Neuronal stem cell (in vitro differentiated cells): ENCODE measurements around the gene B3GAT3.
A peak's percentile ranks its signal among the peaks of the same experiment; 100 is the strongest.

ENCODE experiments used
- DNase-seq: peaks from one replicate; pipeline ENCODE4 v3.0.0-alpha.2; 2013; ENCODE audit warnings: low spot score
- H2AFZ ChIP-seq: one replicate; pipeline ENCODE4 v1.6.1; 2013; ENCODE audit warnings: mild to moderate bottlenecking, low read length, inconsistent platforms
- H2AK5ac ChIP-seq: 2 replicates; pipeline ENCODE4 v1.6.1; 2013; ENCODE audit warnings: low read depth, mild to moderate bottlenecking, inconsistent platforms, low read length, moderate library complexity, mixed read lengths
- H2BK120ac ChIP-seq: 2 replicates; pipeline ENCODE4 v1.6.1; 2013; ENCODE audit warnings: low read depth, mild to moderate bottlenecking, inconsistent platforms, low read length, moderate library complexity, mixed read lengths
- H2BK12ac ChIP-seq: one replicate; pipeline ENCODE4 v1.6.1; 2013; ENCODE audit warnings: low read length, inconsistent platforms
- H2BK15ac ChIP-seq: 2 replicates; pipeline ENCODE4 v1.6.1; 2013; ENCODE audit warnings: mild to moderate bottlenecking, low read length, inconsistent platforms, mixed read lengths
- H2BK5ac ChIP-seq: one replicate; pipeline ENCODE4 v1.6.1; 2013; ENCODE audit warnings: inconsistent platforms, mild to moderate bottlenecking, low read length, moderate library complexity
- H3K14ac ChIP-seq: one replicate; pipeline ENCODE4 v1.6.1; 2013; ENCODE audit warnings: low read length, inconsistent platforms
- H3K18ac ChIP-seq: 2 replicates; pipeline ENCODE4 v1.6.1; 2013; ENCODE audit warnings: low read length, inconsistent platforms
- H3K23ac ChIP-seq: 2 replicates; pipeline ENCODE4 v1.6.1; 2013; ENCODE audit warnings: low read depth, mild to moderate bottlenecking, mixed read lengths, low read length, inconsistent platforms; ENCODE audit not compliant: poor library complexity
- H3K27ac ChIP-seq: replicated peaks from 3 replicates; pipeline ENCODE4 v1.5.1; 2013; ENCODE audit warnings: low read length, inconsistent platforms
- H3K27me3 ChIP-seq, 3 experiments: 2 replicates each; pipeline ENCODE4 v1.6.1; 2013; ENCODE audit warnings: low read length in 3 of 3, mild to moderate bottlenecking in 2 of 3, inconsistent platforms in 1 of 3, low read depth in 1 of 3, mixed read lengths in 1 of 3, moderate library complexity in 1 of 3; ENCODE audit not compliant: control insufficient read depth in 3 of 3, insufficient read depth in 3 of 3
- H3K36me3 ChIP-seq, 2 donors: replicated peaks in 1 of 2; 2 replicates each; pipeline ENCODE4 v1.6.1; 2013; ENCODE audit warnings: low read length in 2 of 2; ENCODE audit not compliant: control insufficient read depth in 2 of 2, insufficient read depth in 2 of 2
- H3K4ac ChIP-seq: 2 replicates; pipeline ENCODE4 v1.6.1; 2013; ENCODE audit warnings: inconsistent platforms, mild to moderate bottlenecking, low read length, moderate library complexity
- H3K4me1 ChIP-seq, 2 donors: 1 replicate in 1 of 2; 2 replicates in 1 of 2; pipeline ENCODE4 v1.6.1; 2013; ENCODE audit warnings: low read length in 2 of 2, low read depth in 1 of 2; ENCODE audit not compliant: control insufficient read depth in 2 of 2, insufficient read depth in 1 of 2
- H3K4me2 ChIP-seq: one replicate; pipeline ENCODE4 v1.6.1; 2013; ENCODE audit warnings: mild to moderate bottlenecking, low read length, inconsistent platforms; ENCODE audit not compliant: insufficient read depth, poor library complexity, severe bottlenecking
- H3K4me3 ChIP-seq, 2 donors: 2 replicates each; pipeline ENCODE4 v1.5.1; 2013; ENCODE audit warnings: low read length in 2 of 2, mild to moderate bottlenecking in 2 of 2, inconsistent platforms in 1 of 2, moderate library complexity in 1 of 2
- H3K79me1 ChIP-seq: one replicate; pipeline ENCODE4 v1.6.1; 2013; ENCODE audit warnings: low read depth, mild to moderate bottlenecking, inconsistent platforms, low read length, moderate library complexity
- H3K9ac ChIP-seq: one replicate; pipeline ENCODE4 v1.6.1; 2013; ENCODE audit warnings: mild to moderate bottlenecking, low read depth, low read length, inconsistent platforms; ENCODE audit not compliant: poor library complexity
- H3K9me3 ChIP-seq, 2 donors: replicated peaks in 1 of 2; 2 replicates each; pipeline versions ENCODE3 to v1.6.1; 2013; ENCODE audit warnings: low read length in 2 of 2, mild to moderate bottlenecking in 2 of 2, inconsistent platforms in 1 of 2, low read depth in 1 of 2, mixed read lengths in 1 of 2, moderate library complexity in 1 of 2; ENCODE audit not compliant: control insufficient read depth in 2 of 2, insufficient read depth in 1 of 2
- H4K8ac ChIP-seq: one replicate; pipeline ENCODE4 v1.6.1; 2013; ENCODE audit warnings: low read depth, mild to moderate bottlenecking, inconsistent platforms, low read length, moderate library complexity
- H4K91ac ChIP-seq: one replicate; pipeline ENCODE4 v1.6.1; 2013; ENCODE audit warnings: low read length, low read depth, mild to moderate bottlenecking, inconsistent platforms; ENCODE audit not compliant: poor library complexity
- WGBS, 2 donors: extraction: QIAGEN DNeasy Blood & Tissue Kit; methylation state at CpG; one replicate each; pipeline ENCODE4 v1.1.7; 2013; ENCODE audit warnings: missing lambda C conversion rate in 2 of 2, mixed read lengths in 1 of 2; ENCODE audit not compliant: insufficient read length in 2 of 2, insufficient replicate concordance in 1 of 2; ENCODE audit errors: extremely low coverage in 2 of 2; 5-methylcytosine and 5-hydroxymethylcytosine counted together

The B3GAT3 gene

DNA sequence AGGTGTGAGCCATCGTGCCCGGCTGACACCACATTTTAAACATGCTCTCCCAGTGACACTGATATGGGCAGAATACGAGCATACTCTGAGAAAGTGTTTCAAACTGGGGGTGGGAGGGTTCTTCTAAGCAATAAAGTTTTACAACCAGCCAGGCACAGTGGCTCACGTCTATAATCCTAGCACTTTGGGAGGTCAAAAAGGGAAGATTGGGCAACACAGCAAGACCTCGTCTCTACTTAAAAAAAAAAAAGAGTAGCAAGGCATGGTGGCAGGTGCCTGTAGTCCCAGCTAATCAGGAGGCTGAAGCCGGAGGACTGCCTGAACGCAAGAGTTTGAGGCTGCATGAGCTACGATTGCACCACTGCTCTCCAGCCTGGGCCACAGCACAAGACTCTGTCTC is 22.4 kb upstream of the B3GAT3 start:
- Histone ChIP-seq H2BK5ac (no peak overlapping the region), H3K27me3 (no peaks in the 10 kb centered on the region), H3K14ac (no peak overlapping the region), H3K79me1 (peaks cover 12% of the 10 kb centered on the region), H3K4me3 (no peak overlapping the region), H3K27ac (no peak overlapping the region), H2BK15ac (no peak overlapping the region), H4K91ac (no peak overlapping the region), H3K4me2 (no peak overlapping the region), H3K4ac (no peak overlapping the region), H3K9me3 (no peaks in the 10 kb centered on the region), H2AK5ac (no peak overlapping the region), H3K4me1 (peaks cover 4% of the 10 kb centered on the region in 2 donors), H4K8ac (no peak overlapping the region), H2BK120ac (no peak overlapping the region), H3K9ac (no peak overlapping the region), H2BK12ac (no peak overlapping the region), H3K23ac (no peak overlapping the region), H3K36me3 (peaks cover 26 to 71% of the 10 kb centered on the region in 2 donors), H3K18ac (no peak overlapping the region), H2AFZ (no peak overlapping the region)
- no CpG with 5 or more reads among the region's 8 CpGs for WGBS, 2 donors
- DNase-seq = no peak

GRCh38 chr11:62632492-62632891 is 10.7 kb upstream of the B3GAT3 start:
- Histone ChIP-seq H2BK120ac (no peak overlapping the region), H3K9me3 (peaks cover 0 to 2% of the 10 kb centered on the region in 2 donors), H3K79me1 (no peaks in the 10 kb centered on the region), H3K27ac (no peak overlapping the region), H4K8ac (no peak overlapping the region), H3K18ac (no peak overlapping the region), H3K36me3 (peaks cover 68 to 98% of the 10 kb centered on the region in 2 donors), H2AFZ (no peak overlapping the region), H3K27me3 (no peaks in the 10 kb centered on the region), H2BK15ac (no peak overlapping the region), H3K14ac (no peak overlapping the region), H3K9ac (no peak overlapping the region), H3K4ac (no peak overlapping the region), H2BK5ac (no peak overlapping the region), H3K23ac (no peak overlapping the region), H3K4me1 (no peaks in the 10 kb centered on the region), H2AK5ac (no peak overlapping the region), H3K4me3 (no peak overlapping the region), H2BK12ac (no peak overlapping the region), H4K91ac (no peak overlapping the region), H3K4me2 (no peak overlapping the region)
- WGBS, 2 donors = no CpG with 5 or more reads among the region's 6 CpGs
- DNase-seq = no peak

- no peak overlapping the region for H2BK120ac ChIP-seq
- H3K4ac ChIP-seq = no peak overlapping the region
- no peak overlapping the region for H2BK5ac ChIP-seq
- no peaks in the 10 kb centered on the region for H3K4me1 ChIP-seq
- no peak overlapping the region for H3K23ac ChIP-seq
- peaks cover 64 to 82% of the 10 kb centered on the region in 2 donors for H3K36me3 ChIP-seq
- H3K18ac ChIP-seq = no peak overlapping the region
- WGBS, 2 donors = no CpG with 5 or more reads among the region's 3 CpGs
- H4K8ac ChIP-seq = no peak overlapping the region
- no peak overlapping the region for H2AFZ ChIP-seq
- no peak overlapping the region for H3K4me2 ChIP-seq
- no peak overlapping the region for H2AK5ac ChIP-seq
- DNase-seq = no peak
- no peak overlapping the region for H2BK12ac ChIP-seq
- H3K4me3 ChIP-seq = no peak overlapping the region
- no peak overlapping the region for H2BK15ac ChIP-seq
- H3K79me1 ChIP-seq = no peaks in the 10 kb centered on the region
- no peak overlapping the region for H3K14ac ChIP-seq
- no peak overlapping the region for H4K91ac ChIP-seq
- H3K27ac ChIP-seq = no peak overlapping the region
- no peaks in the 10 kb centered on the region for H3K27me3 ChIP-seq
- H3K9me3 ChIP-seq = no peaks in the 10 kb centered on the region
- no peak overlapping the region for H3K9ac ChIP-seq
Observed at GRCh38 chr11:62627713-62628112, 5.9 kb upstream of the B3GAT3 start.

DNA sequence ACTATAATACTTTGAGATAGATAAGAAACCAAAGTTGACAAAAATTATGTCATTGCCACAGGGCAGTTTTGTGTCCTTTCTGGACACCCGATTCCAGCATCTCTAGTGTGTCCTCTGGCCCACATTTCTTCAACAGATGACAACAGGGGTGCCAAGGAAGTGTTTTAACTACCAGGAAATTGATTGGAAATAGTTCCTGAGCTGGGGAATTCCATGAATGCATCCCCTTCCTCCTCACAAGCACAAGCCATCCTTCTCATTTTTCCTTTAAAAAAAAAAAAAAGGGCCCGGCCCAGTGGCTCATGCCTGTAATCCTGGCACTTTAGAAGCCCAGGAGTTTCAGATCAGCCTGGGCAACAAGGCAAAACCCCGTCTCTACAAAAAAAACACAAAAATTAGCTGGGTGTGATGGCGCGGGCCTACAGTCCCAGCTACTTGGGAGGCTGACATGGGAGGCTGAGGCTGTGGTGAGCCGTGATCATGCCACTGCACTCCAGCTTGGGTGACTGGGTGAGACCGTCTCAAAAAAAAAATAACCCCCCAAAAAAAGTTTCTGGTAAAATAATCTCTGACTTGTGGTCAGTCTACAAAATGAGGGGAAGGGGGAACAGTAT is 797 bp upstream of the B3GAT3 start:
- Histone ChIP-seq H3K4me3 (peak overlapping the region in 1 of 2 donors; percentile 64), H4K8ac (no peak overlapping the region), H2AFZ (peak overlapping the region; percentile 88), H3K4me2 (peak overlapping the region; percentile 74), H3K27me3 (no peaks in the 10 kb centered on the region), H3K18ac (no peak overlapping the region), H3K9ac (no peak overlapping the region), H4K91ac (no peak overlapping the region), H3K79me1 (no peaks in the 10 kb centered on the region), H3K9me3 (no peaks in the 10 kb centered on the region), H2AK5ac (no peak overlapping the region), H3K27ac (no peak overlapping the region), H3K4ac (no peak overlapping the region), H3K14ac (no peak overlapping the region), H2BK120ac (no peak overlapping the region), H3K23ac (no peak overlapping the region), H2BK5ac (no peak overlapping the region), H3K4me1 (peaks cover 3% of the 10 kb centered on the region in 2 donors), H2BK15ac (no peak overlapping the region), H2BK12ac (no peak overlapping the region), H3K36me3 (peaks cover 23 to 53% of the 10 kb centered on the region in 2 donors)
- DNase-seq = no peak
- WGBS, 2 donors = no CpG with 5 or more reads among the region's 7 CpGs
